ENCODE results near the gene C1QL4.
"Not testable (repeated sequence)": the region's sequence is repeated elsewhere in the genome, so short reads cannot be mapped to it uniquely, and the experiment has no call there.

C1QL4 gene

GRCh38 chr12:49332891-49333371 is 4.1 kb downstream of the C1QL4 start:
- no peak for DNase-seq

GRCh38 chr12:49332441-49332861 is 4.5 kb downstream of the C1QL4 start:
- DNase-seq: no peak

- peak; percentile 33 to 69 for DNase-seq
These were observed 5.4 kb downstream of the C1QL4 start for GRCh38 chr12:49331380-49332222.

GRCh38 chr12:49330631-49331379 is 6.2 kb downstream of the C1QL4 start:
- DNase-seq: no peak

GRCh38 chr12:49330032-49330619 is 6.9 kb downstream of the C1QL4 start:
- no peak for DNase-seq

GRCh38 chr12:49328816-49329215 is 8.2 kb downstream of the C1QL4 start:
- no peak for DNase-seq

GRCh38 chr12:49327887-49328286 is 9.1 kb downstream of the C1QL4 start:
- no peak for DNase-seq

GRCh38 chr12:49327368-49327767 is 9.6 kb downstream of the C1QL4 start:
- no peak for DNase-seq

- no peak for DNase-seq
These were observed 11.4 kb downstream of the C1QL4 start for GRCh38 chr12:49325606-49326005.

- no peak for DNase-seq
These were observed 13.4 kb downstream of the C1QL4 start for GRCh38 chr12:49323524-49324097.

- DNase-seq: peak; percentile 97 to 99
These were observed 14.1 kb downstream of the C1QL4 start, which contains the start of gene TROAP for GRCh38 chr12:49322708-49323523. TSS of gene TROAP (plus strand) at chr12:49323255. CDS start at chr12:49323609, 354 bp downstream.

GRCh38 chr12:49322367-49322707 is 14.7 kb downstream of the C1QL4 start:
- no peak for DNase-seq

GRCh38 chr12:49320411-49321103 is 16.4 kb downstream of the C1QL4 start:
- not testable (repeated sequence) for DNase-seq

GRCh38 chr12:49317118-49317517 is 19.9 kb downstream of the C1QL4 start:
- not testable (repeated sequence) for DNase-seq

- no peak for DNase-seq
These were observed 22.2 kb downstream of the C1QL4 start for GRCh38 chr12:49314811-49315210.

- DNase-seq: not testable (repeated sequence)
These were observed 26.5 kb downstream of the C1QL4 start for GRCh38 chr12:49310451-49311000.

GRCh38 chr12:49309386-49309785 is 27.6 kb downstream of the C1QL4 start:
- no peak for DNase-seq

GRCh38 chr12:49305762-49306510 is 31.1 kb downstream of the C1QL4 start:
- DNase-seq: no peak

- no peak for DNase-seq
These were observed 32.8 kb downstream of the C1QL4 start for GRCh38 chr12:49304161-49304560.

- DNase-seq: no peak
These were observed 35.2 kb downstream of the C1QL4 start for GRCh38 chr12:49301760-49302159.
